Lung (tissue), 12 donors: ENCODE results near the gene UROS. TPM values are rescaled to one million over a fixed set of nuclear protein-coding genes. Genes with fewer than 3 reads are reported as not detected.
A peak's percentile ranks its signal among the peaks of the same experiment; 100 is the strongest.

Experiments used
- ATAC-seq: fragments of 200-7000 bp; cut with Tn5 transposase; one replicate; pipeline ENCODE4 v1.9.1; 2020; ENCODE audit warnings: moderate number of reproducible peaks; ENCODE audit not compliant: insufficient read depth, low FRiP score
- DNase-seq, 3 donors: peaks; one replicate each; pipeline ENCODE4 v3.0.0-alpha.2; 2013 to 2017
- H3K27ac ChIP-seq, 2 donors: one replicate each; pipeline ENCODE4 v1.5.1; 2013; ENCODE audit warnings: mild to moderate bottlenecking in 2 of 2, moderate library complexity in 2 of 2, control low read depth in 1 of 2, inconsistent platforms in 1 of 2, low read depth in 1 of 2, low read length in 1 of 2
- H3K27me3 ChIP-seq, 3 donors: one replicate each; pipeline ENCODE4 v1.5.1; 2013; ENCODE audit warnings: low read length in 2 of 3; ENCODE audit not compliant: control insufficient read depth in 3 of 3, insufficient read depth in 3 of 3
- H3K36me3 ChIP-seq, 4 donors: one replicate each; pipeline ENCODE4 v1.5.1; 2013; ENCODE audit warnings: low read length in 4 of 4, mild to moderate bottlenecking in 1 of 4, moderate library complexity in 1 of 4; ENCODE audit not compliant: control insufficient read depth in 4 of 4, insufficient read depth in 4 of 4
- H3K4me1 ChIP-seq, 5 donors: one replicate each; pipeline ENCODE4 v1.5.1; 2013; ENCODE audit warnings: low read length in 5 of 5, mild to moderate bottlenecking in 2 of 5, moderate library complexity in 1 of 5; ENCODE audit not compliant: control insufficient read depth in 5 of 5, insufficient read depth in 5 of 5
- H3K4me3 ChIP-seq: one replicate; pipeline ENCODE4 v1.5.1; 2013; ENCODE audit warnings: mild to moderate bottlenecking, control low read depth, moderate library complexity
- H3K9ac ChIP-seq, 2 donors: one replicate each; pipeline ENCODE4 v1.5.1; 2013; ENCODE audit warnings: low read length in 2 of 2, control low read depth in 1 of 2; ENCODE audit not compliant: insufficient read depth in 1 of 2
- H3K9me3 ChIP-seq, 4 donors: one replicate each; pipeline ENCODE4 v1.5.1; 2013; ENCODE audit warnings: low read length in 3 of 4, mild to moderate bottlenecking in 1 of 4, moderate library complexity in 1 of 4; ENCODE audit not compliant: control insufficient read depth in 4 of 4, insufficient read depth in 3 of 4
- CTCF ChIP-seq: IDR thresholded peaks from 2 replicates; pipeline ENCODE4 v1.5.1; 2012; ENCODE audit warnings: mild to moderate bottlenecking; ENCODE audit errors: control extremely low read depth, extremely low read depth
- WGBS, 2 donors: extraction: QIAGEN DNeasy Blood & Tissue Kit; methylation state at CpG; one replicate each; pipeline ENCODE4 v1.1.7; 2013; 5-methylcytosine and 5-hydroxymethylcytosine counted together
- polyA plus RNA-seq, 2 donors: library from polyadenylated mRNA; stranded (reverse); fragments of 200-250 nt; gene quantifications; one replicate each; pipeline ENCODE4 v1.2.1, GENCODE V29; 2013
- total RNA-seq, 2 donors: library from RNA; depleted of rRNA in 1 of 2; stranded (reverse); fragments of >200 nt in 1 of 2; gene quantifications; one replicate each; pipeline ENCODE4 v1.2.1, GENCODE V29; 2014 to 2021
- donor health status: control.
- donor health status: control.
- donor health status: Bipolar disorder and iron deficiency.
- donor health status: healthy.
- donor health status: DM: yes; HTN: yes; CAD: no.

Gene UROS
- total and polyA plus RNA-seq, 4 donors, result 29.8 to 45.5 (median 38.6) TPM

GRCh38 chr10:125840955-125841354 is 17.9 kb upstream of the UROS start:
- no peaks in the 10 kb centered on the region for H3K27me3 ChIP-seq
- TF ChIP-seq CTCF, result no peak
- DNase-seq (no peak), ATAC-seq (no peak)
- H3K9ac ChIP-seq, result no peak overlapping the region
- H3K4me1 ChIP-seq, result no peaks in the 10 kb centered on the region
- peaks cover 16 to 47% (median 42%) of the 10 kb centered on the region in 4 donors for H3K36me3 ChIP-seq
- no peaks in the 10 kb centered on the region for H3K9me3 ChIP-seq
- no peak overlapping the region for H3K27ac ChIP-seq
- no peak overlapping the region for H3K4me3 ChIP-seq
- WGBS, 2 donors, result 91 to 95% methylated on average over 3 of the region's 3 CpGs

- DNase-seq, result no peak
Measured at GRCh38 chr10:125840406-125840805, 17.3 kb upstream of the UROS start.

DNA sequence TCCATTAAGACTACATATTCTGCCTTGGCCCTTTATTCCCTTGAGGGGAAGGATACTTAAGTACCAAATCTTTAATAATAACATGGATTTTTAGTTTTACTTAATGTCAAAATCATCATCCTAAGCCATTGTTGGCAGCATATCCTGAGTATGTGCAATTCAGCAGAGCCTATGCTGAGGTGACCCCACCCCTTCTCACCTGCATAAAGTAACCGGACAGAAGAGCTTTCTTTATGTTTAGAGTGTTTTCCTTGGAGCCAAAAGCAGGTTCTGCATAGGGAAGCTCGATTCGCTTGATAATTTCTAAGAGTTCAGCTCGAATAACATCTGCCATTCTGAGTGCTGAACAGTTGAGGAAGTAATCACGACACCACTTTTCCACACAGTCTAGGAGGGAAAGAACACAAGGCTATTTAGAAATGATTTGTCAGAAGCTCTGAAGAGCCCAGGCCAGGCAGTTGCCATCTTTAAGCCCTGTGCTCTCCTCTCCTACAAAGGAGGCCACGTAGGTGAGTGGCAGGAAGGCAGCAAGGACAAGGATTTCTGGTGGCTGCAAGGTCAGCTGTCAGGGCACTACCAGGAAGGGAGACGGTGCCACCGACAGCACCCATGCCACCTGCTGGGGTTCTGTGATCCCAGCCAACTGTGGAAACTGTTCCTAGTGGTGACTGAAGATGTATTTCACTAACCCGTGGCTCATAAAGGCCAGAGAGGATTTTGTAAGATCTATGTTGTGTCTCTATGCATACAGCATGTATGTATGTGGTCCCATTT is 15.9 kb upstream of the UROS start:
- no peaks in the 10 kb centered on the region for H3K4me1 ChIP-seq
- WGBS, 2 donors, result 85 to 88% methylated on average over 9 of the region's 9 CpGs
- H3K36me3 ChIP-seq, result peaks cover 17 to 54% (median 42%) of the 10 kb centered on the region in 4 donors
- H3K4me3 ChIP-seq, result no peak overlapping the region
- H3K27ac ChIP-seq, result no peak overlapping the region
- H3K9ac ChIP-seq, result no peak overlapping the region
- no peak for TF ChIP-seq CTCF
- no peaks in the 10 kb centered on the region for H3K27me3 ChIP-seq
- H3K9me3 ChIP-seq, result no peaks in the 10 kb centered on the region
- peak in 1 of 3 donors; percentile 3 for DNase-seq
- ATAC-seq, result no peak

More at GRCh38 chr10:125840406-125840805, 17.3 kb upstream of the UROS start:
- Histone ChIP-seq H3K27ac (no peak overlapping the region), H3K9ac (no peak overlapping the region), H3K27me3 (no peaks in the 10 kb centered on the region), H3K4me1 (no peaks in the 10 kb centered on the region), H3K36me3 (peaks cover 16 to 50% (median 40%) of the 10 kb centered on the region in 4 donors), H3K4me3 (no peak overlapping the region), H3K9me3 (no peaks in the 10 kb centered on the region)
- TF ChIP-seq CTCF, result no peak
- no peak for ATAC-seq
- 90 to 94% methylated on average over 9 of the region's 9 CpGs for WGBS, 2 donors
